GM18861 (cell line): Measurements from ENCODE around the gene MYH3.

ENCODE experiments used
- ATAC-seq: cut with Tn5 transposase; IDR thresholded peaks from one replicate; pipeline ENCODE4 v1.9.1; 2021; ENCODE audit not compliant: unreplicated experiment

The MYH3 gene

GRCh38 chr17:10616502-10617119 lies 40.5 kb downstream of the MYH3 start:
- peak; percentile 46 for ATAC-seq

- no peak for ATAC-seq
Observed at GRCh38 chr17:10614536-10615155, 42.5 kb downstream of the MYH3 start.

GRCh38 chr17:10613775-10614513 lies 43.2 kb downstream of the MYH3 start:
- ATAC-seq = no peak

- ATAC-seq = no peak
Observed at GRCh38 chr17:10612957-10613744, 44.0 kb downstream of the MYH3 start.

- ATAC-seq = no peak
Observed at GRCh38 chr17:10610884-10611283, 46.2 kb downstream of the MYH3 start.

GRCh38 chr17:10608244-10608643 lies 48.9 kb downstream of the MYH3 start:
- no peak for ATAC-seq

- ATAC-seq = no peak
Observed at GRCh38 chr17:10606110-10606509, 51.0 kb downstream of the MYH3 start.

- ATAC-seq = no peak
Observed at GRCh38 chr17:10605221-10605783, 51.8 kb downstream of the MYH3 start.

- no peak for ATAC-seq
Observed at GRCh38 chr17:10604521-10604920, 52.6 kb downstream of the MYH3 start.

- no peak for ATAC-seq
Observed at GRCh38 chr17:10603931-10604330, 53.2 kb downstream of the MYH3 start.

- no peak for ATAC-seq
Observed at GRCh38 chr17:10600571-10600970, 56.5 kb downstream of the MYH3 start.

GRCh38 chr17:10598621-10599020 lies 58.5 kb downstream of the MYH3 start:
- ATAC-seq = no peak

GRCh38 chr17:10589553-10590145 lies 67.5 kb downstream of the MYH3 start:
- no peak for ATAC-seq

- no peak for ATAC-seq
Observed at GRCh38 chr17:10585529-10585928, 71.6 kb downstream of the MYH3 start.

GRCh38 chr17:10583834-10584233 lies 73.3 kb downstream of the MYH3 start:
- ATAC-seq = no peak

- peak; percentile 97 for ATAC-seq
Observed at GRCh38 chr17:10579270-10579669, 77.8 kb downstream of the MYH3 start.
